Measurements from ENCODE around the gene SIRPG.
"Not testable (repeated sequence)": the region's sequence is repeated elsewhere in the genome, so short reads cannot be mapped to it uniquely, and the experiment has no call there.

The SIRPG gene

GRCh38 chr20:1657556-1658334 lies at the start of gene SIRPG:
Gene SIRPG (minus strand): TSS chr20:1657779. CDS start chr20:1657714, 65 bp downstream.
- peak; percentile 42 for DNase-seq

GRCh38 chr20:1706887-1707286 lies 49.3 kb upstream of the SIRPG start:
- DNase-seq = not testable (repeated sequence)

GRCh38 chr20:1706079-1706478 lies 48.5 kb upstream of the SIRPG start:
- no peak for DNase-seq

GRCh38 chr20:1702855-1703254 lies 45.3 kb upstream of the SIRPG start:
- no peak for DNase-seq

- no peak for DNase-seq
These were observed 44.7 kb upstream of the SIRPG start for GRCh38 chr20:1702328-1702727.

GRCh38 chr20:1700990-1701389 lies 43.4 kb upstream of the SIRPG start:
- no peak for DNase-seq

- no peak for DNase-seq
These were observed 40.0 kb upstream of the SIRPG start for GRCh38 chr20:1697592-1697991.

GRCh38 chr20:1696521-1697209 lies 39.1 kb upstream of the SIRPG start:
- no peak for DNase-seq

GRCh38 chr20:1694672-1695071 lies 37.1 kb upstream of the SIRPG start:
- DNase-seq = no peak

- DNase-seq = no peak
These were observed 35.8 kb upstream of the SIRPG start for GRCh38 chr20:1693427-1693826.

- DNase-seq = no peak
These were observed 32.1 kb upstream of the SIRPG start for GRCh38 chr20:1689721-1690120.

GRCh38 chr20:1688886-1689538 lies 31.4 kb upstream of the SIRPG start:
- DNase-seq = no peak

GRCh38 chr20:1687053-1687452 lies 29.5 kb upstream of the SIRPG start:
- DNase-seq = no peak

- no peak for DNase-seq
These were observed 28.7 kb upstream of the SIRPG start for GRCh38 chr20:1686151-1686748.

GRCh38 chr20:1685304-1686052 lies 27.9 kb upstream of the SIRPG start:
- DNase-seq = no peak

GRCh38 chr20:1684872-1685271 lies 27.3 kb upstream of the SIRPG start:
- DNase-seq = no peak

- DNase-seq = no peak
These were observed 19.1 kb upstream of the SIRPG start for GRCh38 chr20:1676650-1677049.

- DNase-seq = no peak
These were observed 17.6 kb upstream of the SIRPG start for GRCh38 chr20:1674990-1675780.

GRCh38 chr20:1674361-1674760 lies 16.8 kb upstream of the SIRPG start:
- peak; percentile 60 for DNase-seq

GRCh38 chr20:1673424-1673823 lies 15.8 kb upstream of the SIRPG start:
- no peak for DNase-seq

- no peak for DNase-seq
These were observed 15.1 kb upstream of the SIRPG start for GRCh38 chr20:1672728-1673127.
